Heart right ventricle (tissue), 16 donors: Measurements from ENCODE around the gene DMRTA2. TPM values are rescaled to one million over a fixed set of nuclear protein-coding genes. Genes with fewer than 3 reads are reported as not detected.
A peak's percentile ranks its signal among the peaks of the same experiment; 100 is the strongest.

Source experiments
- ATAC-seq, 8 donors: fragments of 200-7000 bp; cut with Tn5 transposase; one replicate each; pipeline ENCODE4 v1.9.1; 2020; ENCODE audit warnings: mild to moderate bottlenecking in 8 of 8, moderate library complexity in 8 of 8, moderate number of reproducible peaks in 1 of 8
- DNase-seq, 2 donors: peaks; one replicate each; pipeline ENCODE4 v3.0.0-alpha.2; 2020
- H3K27ac ChIP-seq, 10 donors: fragments of 200-600 bp; sonication (generic) in 2 of 10; one replicate each; pipeline versions ENCODE4 v1.5.0 to v1.8.0; 2020 to 2022; ENCODE audit warnings: mild to moderate bottlenecking in 3 of 10
- H3K27me3 ChIP-seq, 7 donors: fragments of 200-600 bp; one replicate each; pipeline ENCODE4 v1.8.0; 2021 to 2022; ENCODE audit warnings: mild to moderate bottlenecking in 2 of 7
- H3K36me3 ChIP-seq, 9 donors: fragments of 200-600 bp; sonication (generic) in 1 of 9; one replicate each; pipeline versions ENCODE4 v1.5.0 to v1.8.0; 2020 to 2022; ENCODE audit warnings: mild to moderate bottlenecking in 2 of 9
- H3K4me1 ChIP-seq, 9 donors: fragments of 200-600 bp; sonication (generic) in 1 of 9; one replicate each; pipeline versions ENCODE4 v1.5.0 to v1.8.0; 2020 to 2022; ENCODE audit warnings: mild to moderate bottlenecking in 4 of 9
- H3K4me3 ChIP-seq, 10 donors: fragments of 200-600 bp; sonication (generic) in 2 of 10; one replicate each; pipeline versions ENCODE4 v1.5.0 to v1.8.0; 2020 to 2022; ENCODE audit warnings: mild to moderate bottlenecking in 7 of 10, moderate library complexity in 2 of 10
- H3K9me3 ChIP-seq, 11 donors: fragments of 200-600 bp in 10 of 11; sonication (generic) in 2 of 11; one replicate each; pipeline versions ENCODE4 v1.5.0 to v1.8.0; 2013 to 2022; ENCODE audit warnings: mild to moderate bottlenecking in 2 of 11, control low read depth in 1 of 11, moderate library complexity in 1 of 11
- WGBS, 2 donors: extraction: QIAGEN DNeasy Blood & Tissue Kit; methylation state at CpG; one replicate each; pipeline ENCODE4 v1.1.7; 2013; ENCODE audit warnings: inconsistent platforms in 1 of 2; 5-methylcytosine and 5-hydroxymethylcytosine counted together
- intact Hi-C, 10 donors: fragments of 100-400 bp; cut with DNase I; formaldehyde crosslinking; loops; one replicate each; pipeline versions ENCODE4 v1.11.1 to v1.14.2; 2022
- polyA plus RNA-seq, 2 donors: library from polyadenylated mRNA; stranded (reverse); fragments of 200-250 nt; gene quantifications; one replicate each; pipeline ENCODE4 v1.2.3, GENCODE V29; 2013
- total RNA-seq, 10 donors: library from RNA; stranded (reverse); fragmentation: NEBNext Ultra II Directional in 3 of 10; extraction: Animal tissue kit (Norgen Biotek cat#: 25700) in 3 of 10; gene quantifications; one replicate each; pipeline versions ENCODE4 v1.2.1 to v1.2.4, GENCODE V29; 2021 to 2023
- TF ChIP-seq, protein P1 (sequence below), 9 donors: fragments of 200-600 bp; sonication (generic) in 2 of 9; IDR thresholded peaks; one replicate each; pipeline versions ENCODE4 v1.5.0 to v1.8.0; 2021 to 2022; ENCODE audit warnings: antibody characterized with exemption in 9 of 9, mild to moderate bottlenecking in 5 of 9, moderate library complexity in 1 of 9
- donor health status: Arrhythmogenic right ventricular cardiomyopathy.
- donor health status: ischemic (EF 13 %, LVEDD 7.1; RV severe dilation, severe dysfunction).
- donor health status: healthy with polysubstance abuse.
- donor health status: DM: no; HTN: yes; CAD: no.
- donor health status: DM: no; HTN: no; CAD: no.
- donor health status: ischemic (EF 25% LVEDD 6.9; RV normal size, moderate dysfunction).
- donor health status: ischemic (EF 25% LVEDD 5.7; RV mildly dilated, moderate dysfunction).
- donor health status: healthy.
- donor health status: DM: yes; HTN: yes; CAD: no.
- donor health status: Ischemic cardiomyopathy.
- donor health status: ischemic (EF 35%, LVEDD 5.7; RV mildly dilated, moderate dysfunction).
- donor health status: nonischemic (EF 11% LVEDD 7.7; RV severe dilation, severe dysfunction).
- donor health status: DM: yes; HTN: yes; CAD: no.
- donor health status: PGD.
- donor health status: ischemic (EF 29% LVEDD 5.4; RV normal size, mild dysfunction).
- donor health status: nonischemic (EF 23%, LVEDD 6.1; RV moderate dilation, normal function).

Gene DMRTA2
- total and polyA plus RNA-seq, 12 donors = 0.09 TPM; not detected in 10

DNA sequence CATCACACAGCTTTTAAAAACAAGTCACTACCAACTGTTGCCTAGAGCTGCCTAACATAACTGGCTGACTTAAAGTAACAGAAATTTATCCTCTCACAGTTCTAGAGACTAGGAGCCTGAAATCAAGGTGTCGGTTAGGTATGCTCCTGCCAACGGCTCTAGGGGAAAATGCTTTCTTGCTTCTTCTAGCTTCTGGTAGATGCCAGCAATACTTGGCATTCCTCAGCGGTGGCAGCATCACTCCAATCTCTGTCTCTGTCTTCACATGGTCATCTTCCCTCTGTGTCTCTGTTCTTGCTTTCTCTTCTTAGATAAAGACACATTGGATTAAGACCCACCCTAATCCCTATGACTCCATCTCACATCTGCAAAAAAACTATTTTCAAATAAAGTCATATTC, 51.5 kb downstream of the DMRTA2 start:
- Histone ChIP-seq H3K27ac (no peak overlapping the region), H3K4me3 (no peak overlapping the region), H3K4me1 (peaks cover 0 to 7% (median 3%) of the 10 kb centered on the region in 9 donors), H3K27me3 (peaks cover 6 to 59% (median 42%) of the 10 kb centered on the region in 7 donors), H3K9me3 (peaks cover 0 to 14% (median 0%) of the 10 kb centered on the region in 11 donors), H3K36me3 (no peaks in the 10 kb centered on the region)
- no peak for DNase-seq
- intact Hi-C loops = loop anchor here in 2 of 10 donors (5.0 to 10.0 kb wide), 2 partner anchors 333 to 336 kb away; no protein-coding TSS in a partner anchor
- TF ChIP-seq, protein P1, sequence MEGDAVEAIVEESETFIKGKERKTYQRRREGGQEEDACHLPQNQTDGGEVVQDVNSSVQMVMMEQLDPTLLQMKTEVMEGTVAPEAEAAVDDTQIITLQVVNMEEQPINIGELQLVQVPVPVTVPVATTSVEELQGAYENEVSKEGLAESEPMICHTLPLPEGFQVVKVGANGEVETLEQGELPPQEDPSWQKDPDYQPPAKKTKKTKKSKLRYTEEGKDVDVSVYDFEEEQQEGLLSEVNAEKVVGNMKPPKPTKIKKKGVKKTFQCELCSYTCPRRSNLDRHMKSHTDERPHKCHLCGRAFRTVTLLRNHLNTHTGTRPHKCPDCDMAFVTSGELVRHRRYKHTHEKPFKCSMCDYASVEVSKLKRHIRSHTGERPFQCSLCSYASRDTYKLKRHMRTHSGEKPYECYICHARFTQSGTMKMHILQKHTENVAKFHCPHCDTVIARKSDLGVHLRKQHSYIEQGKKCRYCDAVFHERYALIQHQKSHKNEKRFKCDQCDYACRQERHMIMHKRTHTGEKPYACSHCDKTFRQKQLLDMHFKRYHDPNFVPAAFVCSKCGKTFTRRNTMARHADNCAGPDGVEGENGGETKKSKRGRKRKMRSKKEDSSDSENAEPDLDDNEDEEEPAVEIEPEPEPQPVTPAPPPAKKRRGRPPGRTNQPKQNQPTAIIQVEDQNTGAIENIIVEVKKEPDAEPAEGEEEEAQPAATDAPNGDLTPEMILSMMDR (IDR thresholded peaks at IDR 0.05) = no peak
- WGBS, 2 donors = 23 to 45% methylated on average over 3 of the region's 3 CpGs
- no peak for ATAC-seq

DNA sequence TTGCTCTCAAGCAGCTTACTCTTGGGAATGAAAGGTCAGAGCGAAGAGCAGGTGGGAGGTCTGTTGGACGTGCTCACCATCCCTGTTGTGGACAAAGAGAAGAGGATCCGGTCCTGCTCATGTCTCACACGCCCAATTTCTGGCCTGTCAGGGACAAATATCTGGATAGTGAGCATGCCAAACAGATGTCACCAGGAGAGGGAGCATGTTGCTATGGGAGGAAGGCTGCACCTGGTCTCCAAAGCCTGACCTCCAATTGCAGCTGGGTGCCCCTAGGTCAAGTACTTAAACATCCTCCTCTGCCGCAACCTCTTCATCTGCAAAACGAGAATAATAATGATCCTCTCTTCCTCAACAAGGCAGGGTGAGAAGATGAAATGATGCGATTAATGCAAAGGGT, 53.4 kb downstream of the DMRTA2 start:
- Histone ChIP-seq H3K27me3 (peaks cover 6 to 65% (median 51%) of the 10 kb centered on the region in 7 donors), H3K27ac (no peak overlapping the region), H3K9me3 (peaks cover 0 to 12% (median 2%) of the 10 kb centered on the region in 11 donors), H3K4me3 (no peak overlapping the region), H3K36me3 (no peaks in the 10 kb centered on the region), H3K4me1 (peaks cover 0 to 7% (median 3%) of the 10 kb centered on the region in 9 donors)
- TF ChIP-seq, protein P1 (IDR thresholded peaks at IDR 0.05) = no peak
- ATAC-seq (no peak), DNase-seq (no peak)
- WGBS, 2 donors = 73 to 76% methylated on average over 7 of the region's 7 CpGs
- intact Hi-C loops = loop anchor here in 9 of 10 donors (2.0 to 10.0 kb wide), 6 partner anchors 332 to 825 kb away; no protein-coding TSS in a partner anchor

DNA sequence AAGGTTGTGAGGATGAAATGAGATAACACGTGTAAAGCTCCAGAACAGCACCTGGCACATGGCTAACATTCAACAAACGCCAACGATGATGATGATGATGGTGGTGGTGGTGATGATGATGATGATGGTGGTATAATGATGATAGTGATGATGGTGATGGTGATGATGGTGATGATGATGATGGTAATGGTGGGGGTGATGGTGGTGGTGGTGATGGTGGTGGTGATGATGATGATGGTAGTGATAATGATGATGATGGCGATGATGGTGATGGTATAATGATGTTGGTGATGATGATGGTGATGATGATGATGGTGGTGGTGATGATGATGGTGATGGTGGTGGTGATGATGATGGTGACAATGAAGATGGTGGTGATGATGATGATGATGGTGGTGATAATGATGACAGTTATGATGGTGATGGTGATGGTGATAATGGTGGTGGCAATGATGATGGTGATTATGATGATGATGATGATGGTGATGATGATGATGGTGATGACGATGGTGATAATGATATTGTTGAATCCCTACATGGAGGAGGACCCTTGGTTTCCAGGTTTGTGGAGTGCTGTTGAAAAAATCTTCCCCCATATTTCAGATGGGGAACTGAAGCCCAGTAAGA, 54.1 kb downstream of the DMRTA2 start:
- Histone ChIP-seq H3K4me1 (peaks cover 0 to 7% (median 3%) of the 10 kb centered on the region in 9 donors), H3K27me3 (peaks cover 6 to 65% (median 53%) of the 10 kb centered on the region in 7 donors), H3K27ac (no peak overlapping the region), H3K36me3 (no peaks in the 10 kb centered on the region), H3K4me3 (no peak overlapping the region), H3K9me3 (peaks cover 0 to 8% (median 0%) of the 10 kb centered on the region in 11 donors)
- ATAC-seq (no peak), DNase-seq (no peak)
- intact Hi-C loops = loop anchor here in 7 of 10 donors (2.0 to 10.0 kb wide), 5 partner anchors 333 to 826 kb away; no protein-coding TSS in a partner anchor
- WGBS, 2 donors = 61 to 81% methylated on average over 5 of the region's 5 CpGs
- TF ChIP-seq, protein P1 (IDR thresholded peaks at IDR 0.05) = no peak

DNA sequence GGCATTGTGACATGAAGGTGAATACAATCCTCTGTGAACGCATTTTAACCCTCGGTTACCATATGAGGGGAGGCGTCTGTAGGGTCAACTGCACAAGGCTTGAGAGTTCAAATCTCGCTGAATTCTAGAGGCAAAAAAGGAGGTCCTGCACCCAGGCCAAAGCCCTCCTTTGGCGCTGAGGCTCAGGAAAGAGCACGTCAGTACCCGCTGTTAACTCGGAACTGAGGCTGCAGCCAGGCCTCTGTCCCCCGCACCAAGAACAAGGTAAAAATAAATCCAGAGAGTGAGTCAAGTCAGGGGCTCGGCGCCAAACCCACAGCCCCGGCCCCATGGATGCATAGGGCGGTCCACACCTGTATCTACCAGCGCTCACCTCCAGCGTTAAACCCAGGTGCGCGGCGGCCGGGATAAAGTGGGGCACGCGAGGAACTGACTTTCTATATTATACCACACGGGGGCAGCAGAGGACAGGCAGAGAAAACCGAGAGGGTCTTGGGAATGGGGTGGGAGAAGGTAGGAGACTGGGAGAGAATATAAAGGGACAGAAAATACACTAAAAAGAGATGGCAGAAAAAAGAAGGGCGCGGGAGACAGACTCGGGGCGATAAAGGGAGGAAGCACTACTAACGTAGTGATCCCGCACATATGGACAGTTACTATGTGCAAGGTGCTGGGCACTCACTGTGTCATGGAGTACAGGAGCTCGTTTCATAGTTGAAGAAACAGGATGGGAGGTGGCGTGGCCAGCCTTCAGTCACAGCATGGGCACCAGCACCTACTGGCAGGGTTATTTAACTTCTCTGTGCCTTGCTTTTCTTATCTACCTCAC, 54.9 kb downstream of the DMRTA2 start:
- TF ChIP-seq, protein P1 (IDR thresholded peaks at IDR 0.05) = peak; percentile 54 to 83 (median 75)
- Histone ChIP-seq H3K27ac (no peak overlapping the region), H3K27me3 (peaks cover 6 to 62% (median 58%) of the 10 kb centered on the region in 7 donors), H3K36me3 (no peaks in the 10 kb centered on the region), H3K4me3 (no peak overlapping the region), H3K4me1 (peaks cover 0 to 7% (median 3%) of the 10 kb centered on the region in 9 donors), H3K9me3 (peaks cover 0 to 8% (median 0%) of the 10 kb centered on the region in 11 donors)
- intact Hi-C loops = loop anchor here in 7 of 10 donors (2.0 to 10.0 kb wide), 5 partner anchors 334 to 826 kb away; no protein-coding TSS in a partner anchor
- ATAC-seq (peak in 4 of 8 donors; percentile 14 to 61 (median 45)), DNase-seq (peak in 1 of 2 donors; percentile 18)
- 15% methylated on average over 31 of the region's 31 CpGs for WGBS, 2 donors
